ENCODE data around the gene FUBP1. TPM values are rescaled to one million over a fixed set of nuclear protein-coding genes. Genes with fewer than 3 reads are reported as not detected.

FUBP1 gene
- total and polyA plus RNA-seq, 2 of the 8 experiments (the other 6 are each of a cell fraction or from before 2014, with no cell fraction given) = 184 to 201 TPM

DNA sequence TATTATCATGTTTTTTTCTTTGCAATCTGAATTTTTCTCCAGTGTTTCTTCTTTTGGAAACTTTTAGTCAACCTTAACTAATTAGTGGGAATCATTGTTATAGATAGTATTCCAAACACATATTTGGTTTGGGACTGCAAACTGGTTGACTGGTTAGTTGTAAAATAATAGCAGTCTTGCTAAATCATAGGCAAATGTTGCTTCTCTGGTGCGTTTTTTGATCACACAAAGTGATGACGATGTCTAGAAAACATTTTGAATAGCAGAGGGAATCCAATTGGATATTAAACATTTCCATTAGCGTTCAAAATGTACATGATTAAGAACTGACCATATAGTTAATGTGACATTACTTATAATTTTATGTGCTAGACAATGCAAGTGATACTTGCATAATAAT, 30.4 kb upstream of the FUBP1 start:
- no peak overlapping the region for H2BK12ac ChIP-seq (ENCODE audit: low read depth, low read length)
- H2AFZ ChIP-seq (ENCODE audit: low read length) = no peak overlapping the region
- H3K4ac ChIP-seq (replicated peaks; ENCODE audit: insufficient read length, low read depth, low read length) = no peak overlapping the region
- no peaks in the 10 kb centered on the region for H3K9me3 ChIP-seq (ENCODE audit: insufficient read depth in 2 of 2, low read depth in 1 of 2, low read length in 1 of 2)
- no peak overlapping the region for H3K56ac ChIP-seq (replicated peaks; ENCODE audit: insufficient read length, low read depth, low read length)
- POLR2A ChIA-PET (ENCODE audit: partially characterized antibody) = no interaction called here
- H3K4me1 ChIP-seq (replicated peaks in 1 of 4; ENCODE audit: control insufficient read depth in 3 of 4, insufficient read depth in 4 of 4, low read length in 3 of 4) = peaks cover 0 to 5% (median 3%) of the 10 kb centered on the region in 4 experiments; a peak in 3 of 7 replicates
- no peaks in the 10 kb centered on the region for H3K27me3 ChIP-seq (replicated peaks in 1 of 4; ENCODE audit: control insufficient read depth in 3 of 4, extremely low read depth in 1 of 4, insufficient read depth in 3 of 4, low read length in 3 of 4)
- DNase-seq (ENCODE audit: low read depth in 1 of 2, low spot score in 2 of 2) (no peak), FAIRE-seq (no peak)
- H3K23ac ChIP-seq (ENCODE audit: insufficient read length) = no peak overlapping the region
- H3K79me1 ChIP-seq (ENCODE audit: low read depth, low read length) = no peaks in the 10 kb centered on the region
- H3K79me2 ChIP-seq (ENCODE audit: control insufficient read depth in 1 of 2, insufficient read depth in 2 of 2, low read length in 2 of 2) = peaks cover 0 to 3% of the 10 kb centered on the region in 2 experiments; a peak in 1 of 4 replicates
- H4K8ac ChIP-seq (ENCODE audit: extremely low read depth, insufficient read depth, low read length) = no peak overlapping the region
- CTCF ChIA-PET (ENCODE audit: partially characterized antibody) = interaction anchor here (1.4 kb wide), 1 partner anchor 105 kb away, joined by 5 read pairs; no protein-coding TSS in a partner anchor
- no peak overlapping the region for H3K4me3 ChIP-seq (ENCODE audit: extremely low read depth in 1 of 4, insufficient read depth in 2 of 4, low read depth in 3 of 4, low read length in 4 of 4)
- no peak overlapping the region for H4K5ac ChIP-seq (ENCODE audit: insufficient read length, low read depth, low read length)
- H3K27ac ChIP-seq (ENCODE audit: low read depth, low read length) = no peak overlapping the region
- H2BK5ac ChIP-seq (ENCODE audit: low read depth, low read length) = no peak overlapping the region
- H4K91ac ChIP-seq (replicated peaks; ENCODE audit: insufficient read length, low read length) = no peak overlapping the region
- H2BK20ac ChIP-seq (ENCODE audit: low read length) = no peak overlapping the region
- no peak overlapping the region for H2AK5ac ChIP-seq (ENCODE audit: low read depth, low read length)
- no peak overlapping the region for H3K14ac ChIP-seq (ENCODE audit: insufficient read length)
- no peak overlapping the region for H3K9ac ChIP-seq (replicated peaks in 1 of 4; ENCODE audit: extremely low read depth in 1 of 4, low read depth in 3 of 4, low read length in 3 of 4)
- no peak overlapping the region for H2BK15ac ChIP-seq (ENCODE audit: low read length)
- H3K23me2 ChIP-seq (ENCODE audit: low read depth, low read length) = 0 out of 2 replicates have a peak, but pooled peaks cover 2% of the 10 kb centered on the region
- H3K36me3 ChIP-seq (ENCODE audit: control insufficient read depth in 2 of 4, insufficient read depth in 4 of 4, low read length in 3 of 4) = no peaks in the 10 kb centered on the region
- no peak overlapping the region for H2BK120ac ChIP-seq (replicated peaks; ENCODE audit: low read depth, low read length)
- 93% methylated on average over 3 of the region's 3 CpGs; no CpG with 5 or more reads in 1 of the 2 experiments for WGBS, 2 experiments (ENCODE audit: extremely low coverage in 1 of 2, insufficient coverage in 1 of 2, insufficient read length in 1 of 2, insufficient replicate concordance in 2 of 2, low coverage in 1 of 2, low lambda C conversion rate in 2 of 2, missing lambda C conversion rate in 1 of 2)
- H3K18ac ChIP-seq (ENCODE audit: extremely low read depth, low read length) = no peak overlapping the region
- H3K4me2 ChIP-seq (ENCODE audit: insufficient read depth in 1 of 2, low read depth in 2 of 2, low read length in 2 of 2) = no peak overlapping the region
- H4K20me1 ChIP-seq (replicated peaks in 1 of 2; ENCODE audit: control insufficient read depth in 1 of 2, insufficient read depth in 2 of 2, low read length in 2 of 2) = no peaks in the 10 kb centered on the region
- TF ChIP-seq NANOG (IDR thresholded peaks at IDR 0.05; ENCODE audit: insufficient read depth, low read depth, low read length, poor library complexity, severe bottlenecking) = no peak
- TF ChIP-seq, protein P1, sequence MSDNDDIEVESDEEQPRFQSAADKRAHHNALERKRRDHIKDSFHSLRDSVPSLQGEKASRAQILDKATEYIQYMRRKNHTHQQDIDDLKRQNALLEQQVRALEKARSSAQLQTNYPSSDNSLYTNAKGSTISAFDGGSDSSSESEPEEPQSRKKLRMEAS (IDR thresholded peaks at IDR 0.05) = no peak
- no peak for TF ChIP-seq HDAC2 (IDR thresholded peaks at IDR 0.05; ENCODE audit: borderline replicate concordance in 1 of 2, low read depth in 2 of 2, low read length in 2 of 2)
- no peak for TF ChIP-seq RFX5 (IDR thresholded peaks at IDR 0.05; ENCODE audit: borderline replicate concordance, low read depth, low read length)
- TF ChIP-seq SRF (IDR thresholded peaks at IDR 0.05; ENCODE audit: low read depth, low read length) = no peak
- no peak for TF ChIP-seq TCF12 (IDR thresholded peaks at IDR 0.05; ENCODE audit: low read depth, low read length)
- TF ChIP-seq YY1 (IDR thresholded peaks at IDR 0.05; ENCODE audit: low read depth, low read length) = no peak
- no peak for TF ChIP-seq CTBP2 (IDR thresholded peaks at IDR 0.05; ENCODE audit: borderline replicate concordance, insufficient read depth, insufficient read length, low read length)
- no peak for TF ChIP-seq POLR2AphosphoS5 (IDR thresholded peaks at IDR 0.05; ENCODE audit: low read depth, low read length)
- TF ChIP-seq POLR2A (IDR thresholded peaks at IDR 0.05; ENCODE audit: control extremely low read depth in 1 of 2, low read depth in 2 of 2, low read length in 2 of 2) = no peak
- no peak for TF ChIP-seq JUND (IDR thresholded peaks at IDR 0.05; ENCODE audit: low read length)
- no peak for TF ChIP-seq FOSL1 (IDR thresholded peaks at IDR 0.05; ENCODE audit: insufficient read depth, low read depth, low read length)
- TF ChIP-seq SAP30 (IDR thresholded peaks at IDR 0.05; ENCODE audit: insufficient read depth, insufficient replicate concordance, low read length) = no peak
- TF ChIP-seq SIX5 (IDR thresholded peaks at IDR 0.05; ENCODE audit: low read depth, low read length) = no peak
- TF ChIP-seq CBX5 (IDR thresholded peaks at IDR 0.05; ENCODE audit: low read depth, low read length) = no peak

Measured in H1 (cell line).